GM06990 (cell line): ENCODE results near the gene PMM2.
"Not testable (repeated sequence)": the region's sequence is repeated elsewhere in the genome, so short reads cannot be mapped to it uniquely, and the experiment has no call there.

ENCODE experiments used
- DNase-seq: peaks from one replicate; pipeline ENCODE4 v3.0.0-alpha.2; 2011; ENCODE audit not compliant: insufficient read length; ENCODE audit errors: extremely low read depth
- H3K27me3 ChIP-seq: replicated peaks from 2 replicates; pipeline ENCODE4 v1.6.0; 2011; ENCODE audit warnings: low read length; ENCODE audit not compliant: control insufficient read depth, insufficient read depth
- H3K36me3 ChIP-seq: 2 replicates; pipeline ENCODE4 v1.5.1; 2011; ENCODE audit warnings: low read length; ENCODE audit not compliant: control insufficient read depth, insufficient read depth
- H3K4me3 ChIP-seq: replicated peaks from 2 replicates; pipeline ENCODE4 v1.5.1; 2011; ENCODE audit warnings: low read depth, mild to moderate bottlenecking, control low read depth, low read length
- TF ChIP-seq, protein P1 (sequence below): IDR thresholded peaks from 2 replicates; pipeline ENCODE4 v1.5.1; 2011; ENCODE audit warnings: low read length, control low read depth, mild to moderate bottlenecking, inconsistent platforms; ENCODE audit not compliant: insufficient read depth, poor library complexity, severe bottlenecking

The PMM2 gene

DNA sequence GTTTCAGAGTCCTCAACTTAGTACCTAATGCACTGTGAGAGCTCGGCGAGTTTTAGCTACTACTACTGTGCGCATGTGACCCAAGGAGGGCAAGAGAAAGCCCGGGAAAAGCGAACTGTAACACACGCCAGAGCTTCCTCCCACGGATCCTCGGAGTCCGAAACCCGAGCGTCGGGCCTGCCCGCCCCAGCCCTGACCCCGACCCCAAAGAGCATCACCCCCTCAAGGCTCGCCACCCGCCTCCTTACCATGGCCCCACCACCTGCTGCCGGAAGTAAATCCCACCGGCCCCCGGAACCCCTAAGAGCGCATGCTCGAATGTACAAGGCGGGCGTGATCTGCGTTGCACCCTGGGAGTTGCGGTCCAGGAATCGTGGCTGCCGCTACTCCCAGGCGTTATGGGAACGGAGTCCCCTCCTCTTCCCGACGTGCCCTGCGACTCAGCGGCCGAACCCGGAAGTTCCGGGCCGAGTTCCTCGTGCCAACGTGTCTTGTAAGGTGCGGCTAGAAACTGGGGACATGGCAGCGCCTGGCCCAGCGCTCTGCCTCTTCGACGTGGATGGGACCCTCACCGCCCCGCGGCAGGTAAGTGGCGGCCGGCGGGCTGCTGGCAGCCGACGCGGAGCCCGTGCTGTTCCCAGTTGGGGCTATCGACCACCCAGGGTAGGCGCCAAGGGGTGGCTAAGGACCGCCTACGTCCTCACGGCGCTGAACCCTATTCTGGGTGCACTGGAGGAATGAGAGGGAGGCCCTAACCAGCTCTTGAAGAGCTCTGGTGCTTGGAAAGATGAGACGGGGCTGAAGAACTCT, at the start of gene PMM2, which contains the start of gene TMEM186:
Gene PMM2, plus strand, starts transcription at position 476 of the 810 bp plus-strand sequence. Its CDS starts 44 bp downstream, at position 520.
Gene TMEM186, minus strand, starts transcription at position 276 of the 810 bp plus-strand sequence. Its CDS starts 25 bp downstream, at position 251.
- no peaks in the 10 kb centered on the region for H3K27me3 ChIP-seq
- TF ChIP-seq, protein P1, sequence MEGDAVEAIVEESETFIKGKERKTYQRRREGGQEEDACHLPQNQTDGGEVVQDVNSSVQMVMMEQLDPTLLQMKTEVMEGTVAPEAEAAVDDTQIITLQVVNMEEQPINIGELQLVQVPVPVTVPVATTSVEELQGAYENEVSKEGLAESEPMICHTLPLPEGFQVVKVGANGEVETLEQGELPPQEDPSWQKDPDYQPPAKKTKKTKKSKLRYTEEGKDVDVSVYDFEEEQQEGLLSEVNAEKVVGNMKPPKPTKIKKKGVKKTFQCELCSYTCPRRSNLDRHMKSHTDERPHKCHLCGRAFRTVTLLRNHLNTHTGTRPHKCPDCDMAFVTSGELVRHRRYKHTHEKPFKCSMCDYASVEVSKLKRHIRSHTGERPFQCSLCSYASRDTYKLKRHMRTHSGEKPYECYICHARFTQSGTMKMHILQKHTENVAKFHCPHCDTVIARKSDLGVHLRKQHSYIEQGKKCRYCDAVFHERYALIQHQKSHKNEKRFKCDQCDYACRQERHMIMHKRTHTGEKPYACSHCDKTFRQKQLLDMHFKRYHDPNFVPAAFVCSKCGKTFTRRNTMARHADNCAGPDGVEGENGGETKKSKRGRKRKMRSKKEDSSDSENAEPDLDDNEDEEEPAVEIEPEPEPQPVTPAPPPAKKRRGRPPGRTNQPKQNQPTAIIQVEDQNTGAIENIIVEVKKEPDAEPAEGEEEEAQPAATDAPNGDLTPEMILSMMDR = no peak
- peak; percentile 95 for DNase-seq
- peaks cover 4% of the 10 kb centered on the region for H3K36me3 ChIP-seq
- peak within 1 kb of the TSS; percentile 98 for H3K4me3 ChIP-seq

DNA sequence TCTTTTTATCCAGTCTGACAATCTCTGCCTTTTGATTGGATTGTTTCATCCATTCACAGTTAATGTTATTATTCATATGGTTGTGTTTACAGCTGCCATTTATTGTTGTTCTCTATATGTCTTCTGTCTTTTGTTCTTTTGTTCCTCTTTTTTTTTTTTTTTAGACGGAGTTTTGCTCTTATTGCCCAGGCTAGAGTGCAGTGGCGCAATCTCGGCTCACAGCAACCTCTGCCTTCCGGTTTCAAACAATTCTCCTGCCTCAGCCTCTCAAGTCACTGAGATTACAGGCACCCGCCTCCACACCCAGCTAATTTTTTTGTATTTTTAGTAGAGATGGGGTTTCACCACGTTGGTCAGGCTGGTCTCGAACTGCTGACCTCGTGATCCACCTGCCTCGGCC, 48.7 kb upstream of the PMM2 start:
- not testable (repeated sequence) for DNase-seq, H3K27me3 ChIP-seq, H3K36me3 ChIP-seq, H3K4me3 ChIP-seq

DNA sequence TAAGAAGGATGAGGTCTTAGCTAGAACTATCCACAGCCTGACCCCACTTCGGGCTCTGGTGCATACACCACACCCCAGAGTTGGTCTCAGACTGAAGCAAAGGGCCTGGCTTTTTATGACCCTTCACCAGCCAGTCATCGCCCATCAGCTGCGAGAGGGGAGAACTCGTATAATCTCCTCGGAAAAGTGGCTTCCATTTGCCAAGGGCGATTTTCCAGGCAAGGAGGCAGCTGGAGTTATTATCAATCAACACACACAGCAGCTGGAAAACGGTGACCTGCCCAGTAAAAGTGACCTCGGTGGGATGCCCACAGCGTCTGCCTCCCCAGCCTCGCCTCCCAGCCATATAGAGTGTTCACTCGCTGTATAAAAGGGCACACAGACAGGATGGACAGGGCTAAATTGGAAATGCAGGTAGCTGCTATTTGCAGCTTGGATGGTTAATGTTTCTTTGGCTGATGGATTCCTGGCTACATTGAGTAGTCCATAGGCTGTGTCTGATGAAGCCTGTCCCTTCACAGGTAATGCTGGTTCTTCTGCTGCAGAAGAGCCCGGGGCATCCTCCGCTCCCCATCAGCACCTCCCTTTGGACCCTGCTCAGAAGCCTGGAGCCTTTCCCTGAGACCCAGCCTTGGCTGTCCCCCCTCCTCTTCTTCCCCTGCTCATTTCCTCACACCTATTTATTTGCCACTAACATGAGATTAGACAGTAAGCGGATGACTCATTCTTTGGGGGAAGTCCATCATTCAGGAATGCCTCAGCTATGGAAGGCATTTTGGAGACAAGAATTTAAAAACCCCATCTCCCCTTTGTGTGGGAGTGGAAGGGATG, 45.9 kb upstream of the PMM2 start:
- no peak for DNase-seq
- no peaks in the 10 kb centered on the region for H3K36me3 ChIP-seq
- TF ChIP-seq, protein P1 = no peak

DNA sequence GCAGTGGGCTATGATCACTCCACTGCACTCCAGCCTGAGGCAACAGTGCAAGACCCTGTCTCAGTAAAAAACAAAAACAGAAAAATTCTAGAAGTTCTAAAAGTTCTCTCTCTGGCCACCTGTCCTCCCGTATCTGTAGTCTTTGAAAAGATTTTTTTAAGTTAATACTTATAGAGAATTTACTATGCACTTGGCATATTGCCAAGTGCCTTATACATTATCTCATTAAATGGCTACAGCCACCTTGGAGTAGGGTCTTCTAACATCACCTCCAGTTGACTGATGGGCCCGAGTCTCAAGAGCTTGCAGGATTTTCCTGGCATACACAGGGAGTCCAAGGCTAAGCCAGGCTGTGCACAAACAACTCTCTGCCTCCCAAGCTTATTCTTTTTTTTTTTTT, 44.9 kb upstream of the PMM2 start:
- DNase-seq = no peak
- H3K4me3 ChIP-seq = no peak overlapping the region
- TF ChIP-seq, protein P1 = no peak
- no peaks in the 10 kb centered on the region for H3K27me3 ChIP-seq
- H3K36me3 ChIP-seq = no peaks in the 10 kb centered on the region

More for the DNA sequence above, 45.9 kb upstream of the PMM2 start:
- Histone ChIP-seq H3K27me3 (no peaks in the 10 kb centered on the region), H3K4me3 (no peak overlapping the region)

DNA sequence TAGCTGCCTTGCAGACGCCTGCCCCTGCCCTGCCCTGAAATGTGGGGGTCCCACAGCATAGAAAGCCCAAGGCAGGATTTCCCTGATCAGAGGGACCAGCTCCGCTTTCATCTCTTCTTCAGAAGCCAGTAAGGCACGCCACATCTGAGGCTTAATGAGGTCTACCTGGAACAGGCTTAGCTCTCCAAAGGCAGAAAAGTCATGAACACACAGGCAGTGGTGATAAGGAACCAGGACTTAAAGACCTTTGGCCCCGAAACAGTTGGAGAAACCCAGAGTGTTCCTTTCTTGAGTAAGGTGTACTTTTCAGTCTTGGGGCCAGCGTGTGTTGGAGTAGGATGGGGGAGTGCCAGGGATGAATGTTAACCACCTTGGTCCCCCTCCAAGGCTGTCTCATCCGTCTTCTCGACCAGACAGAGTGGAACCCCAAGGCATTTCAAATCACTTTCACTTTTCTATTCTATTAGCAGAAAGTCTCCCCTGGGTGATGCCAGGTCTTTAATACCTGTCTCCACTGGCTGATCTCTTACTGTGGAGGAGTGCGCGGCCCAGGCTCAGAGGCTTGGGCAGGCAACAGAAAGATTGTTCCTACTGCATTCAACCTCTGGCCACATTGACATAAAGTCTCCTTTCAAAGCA, 44.1 kb upstream of the PMM2 start:
- no peaks in the 10 kb centered on the region for H3K36me3 ChIP-seq
- no peak for DNase-seq
- TF ChIP-seq, protein P1 = no peak
- H3K4me3 ChIP-seq = no peak overlapping the region
- H3K27me3 ChIP-seq = no peaks in the 10 kb centered on the region
